Uterus (tissue), 4 donors: ENCODE results near the gene SLC22A5. TPM values are rescaled to one million over a fixed set of nuclear protein-coding genes. Genes with fewer than 3 reads are reported as not detected.

Source experiments
- DNase-seq, 2 donors: peaks; one replicate each; pipeline ENCODE4 v3.0.0-alpha.2; 2019 to 2020
- H3K27ac ChIP-seq, 2 donors: fragments of 200-600 bp; sonication (generic); 1 replicate in 1 of 2; 2 replicates in 1 of 2; pipeline ENCODE4 v1.5.1; 2016 to 2018
- H3K27me3 ChIP-seq, 2 donors: fragments of 200-600 bp; sonication (generic); one replicate each; pipeline ENCODE4 v1.5.1; 2018 to 2019; ENCODE audit warnings: control low read depth in 1 of 2
- H3K36me3 ChIP-seq, 2 donors: fragments of 200-600 bp; sonication (generic); one replicate each; pipeline ENCODE4 v1.5.1; 2019; ENCODE audit warnings: control low read depth in 1 of 2
- H3K4me1 ChIP-seq, 2 donors: fragments of 200-600 bp; sonication (generic); one replicate each; pipeline ENCODE4 v1.5.1; 2018 to 2019; ENCODE audit warnings: control low read depth in 1 of 2
- H3K4me3 ChIP-seq, 2 donors: fragments of 200-600 bp; sonication (generic); 1 replicate in 1 of 2; 2 replicates in 1 of 2; pipeline ENCODE4 v1.5.1; 2018 to 2019; ENCODE audit warnings: mild to moderate bottlenecking in 1 of 2
- H3K9me3 ChIP-seq, 2 donors: fragments of 200-600 bp; sonication (generic); one replicate each; pipeline ENCODE4 v1.5.1; 2019; ENCODE audit warnings: control low read depth in 1 of 2
- POLR2A ChIP-seq, 2 donors: fragments of 450-650 bp; IDR thresholded peaks; one replicate each; pipeline ENCODE4 v1.6.1; 2016; ENCODE audit warnings: antibody characterized with exemption in 2 of 2, mild to moderate bottlenecking in 1 of 2, moderate library complexity in 1 of 2
- intact Hi-C: fragments of 100-400 bp; cut with DNase I; formaldehyde crosslinking; loops from one replicate; pipeline ENCODE4 v1.15.1; 2023; ENCODE audit warnings: low total_unique reads
- total RNA-seq, 4 donors: library from RNA; depleted of rRNA in 3 of 4; stranded (reverse); fragments of >200 nt in 3 of 4; gene quantifications; one replicate each; pipeline versions ENCODE4 v1.1.0 to v1.2.4, GENCODE V29; 2014 to 2023
- TF ChIP-seq, protein P1 (sequence below), 4 experiments: fragments of 200-600 bp in 2 of 4; fragments of 450-650 bp in 2 of 4; sonication (generic) in 2 of 4; IDR thresholded peaks; one replicate each; pipeline ENCODE4 v1.5.1; 2016 to 2019; ENCODE audit warnings: antibody characterized with exemption in 4 of 4, mild to moderate bottlenecking in 2 of 4, moderate library complexity in 1 of 4
- donor health status: DM: yes; HTN: yes; CAD: no.

The SLC22A5 gene
- total RNA-seq, 4 donors from 2014 or later = 2.0 to 18.9 (median 10.0) TPM

DNA sequence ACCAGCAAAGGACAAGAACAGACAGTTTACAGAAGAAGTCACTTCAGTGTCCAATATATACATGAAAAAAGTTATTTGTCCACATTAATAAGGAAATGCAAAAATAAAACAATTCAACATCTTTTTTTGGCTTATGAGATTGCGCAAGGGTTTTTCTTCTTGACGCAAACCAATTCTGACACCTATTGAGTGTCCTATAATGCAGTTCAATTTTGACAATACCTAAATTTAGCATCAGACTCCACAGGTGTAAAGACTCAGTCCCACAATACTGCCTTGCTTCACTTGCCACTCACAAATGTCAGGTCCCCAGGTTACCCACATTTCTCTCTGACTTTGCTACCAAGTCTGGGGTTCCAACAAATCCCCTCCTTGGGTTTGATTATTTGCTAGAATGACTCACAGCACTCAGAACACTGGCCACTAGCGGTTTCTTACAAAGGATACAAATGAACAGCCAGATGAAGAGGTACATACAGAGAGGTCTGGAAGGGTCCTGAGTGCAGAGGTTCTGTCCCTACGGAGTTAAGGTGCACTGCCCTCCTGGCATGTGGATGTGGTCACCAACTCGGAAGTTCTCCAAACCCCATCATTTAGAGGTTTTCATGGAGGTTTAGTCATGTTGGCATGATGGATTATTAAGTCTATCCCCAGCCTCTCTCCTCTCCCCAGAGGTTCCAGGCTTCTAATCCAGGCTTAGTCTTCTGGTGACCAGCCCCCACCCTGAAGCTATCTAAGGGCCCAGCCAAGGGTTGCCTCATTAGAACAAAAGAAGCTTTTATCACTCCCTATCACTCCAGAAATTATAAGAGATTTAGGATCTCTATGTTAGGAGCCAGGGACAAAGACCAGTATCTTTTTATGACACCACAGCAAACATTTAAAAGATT, 27.0 kb upstream of the SLC22A5 start:
- intact Hi-C loops = no loop called here
- H3K4me1 ChIP-seq = no peaks in the 10 kb centered on the region
- H3K27me3 ChIP-seq = no peaks in the 10 kb centered on the region
- no peaks in the 10 kb centered on the region for H3K36me3 ChIP-seq
- TF ChIP-seq, protein P1, sequence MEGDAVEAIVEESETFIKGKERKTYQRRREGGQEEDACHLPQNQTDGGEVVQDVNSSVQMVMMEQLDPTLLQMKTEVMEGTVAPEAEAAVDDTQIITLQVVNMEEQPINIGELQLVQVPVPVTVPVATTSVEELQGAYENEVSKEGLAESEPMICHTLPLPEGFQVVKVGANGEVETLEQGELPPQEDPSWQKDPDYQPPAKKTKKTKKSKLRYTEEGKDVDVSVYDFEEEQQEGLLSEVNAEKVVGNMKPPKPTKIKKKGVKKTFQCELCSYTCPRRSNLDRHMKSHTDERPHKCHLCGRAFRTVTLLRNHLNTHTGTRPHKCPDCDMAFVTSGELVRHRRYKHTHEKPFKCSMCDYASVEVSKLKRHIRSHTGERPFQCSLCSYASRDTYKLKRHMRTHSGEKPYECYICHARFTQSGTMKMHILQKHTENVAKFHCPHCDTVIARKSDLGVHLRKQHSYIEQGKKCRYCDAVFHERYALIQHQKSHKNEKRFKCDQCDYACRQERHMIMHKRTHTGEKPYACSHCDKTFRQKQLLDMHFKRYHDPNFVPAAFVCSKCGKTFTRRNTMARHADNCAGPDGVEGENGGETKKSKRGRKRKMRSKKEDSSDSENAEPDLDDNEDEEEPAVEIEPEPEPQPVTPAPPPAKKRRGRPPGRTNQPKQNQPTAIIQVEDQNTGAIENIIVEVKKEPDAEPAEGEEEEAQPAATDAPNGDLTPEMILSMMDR (IDR thresholded peaks at IDR 0.05) = no peak
- TF ChIP-seq POLR2A (IDR thresholded peaks at IDR 0.05) = no peak
- no peak overlapping the region for H3K27ac ChIP-seq
- H3K9me3 ChIP-seq = no peaks in the 10 kb centered on the region
- no peak for DNase-seq
- no peak overlapping the region for H3K4me3 ChIP-seq

DNA sequence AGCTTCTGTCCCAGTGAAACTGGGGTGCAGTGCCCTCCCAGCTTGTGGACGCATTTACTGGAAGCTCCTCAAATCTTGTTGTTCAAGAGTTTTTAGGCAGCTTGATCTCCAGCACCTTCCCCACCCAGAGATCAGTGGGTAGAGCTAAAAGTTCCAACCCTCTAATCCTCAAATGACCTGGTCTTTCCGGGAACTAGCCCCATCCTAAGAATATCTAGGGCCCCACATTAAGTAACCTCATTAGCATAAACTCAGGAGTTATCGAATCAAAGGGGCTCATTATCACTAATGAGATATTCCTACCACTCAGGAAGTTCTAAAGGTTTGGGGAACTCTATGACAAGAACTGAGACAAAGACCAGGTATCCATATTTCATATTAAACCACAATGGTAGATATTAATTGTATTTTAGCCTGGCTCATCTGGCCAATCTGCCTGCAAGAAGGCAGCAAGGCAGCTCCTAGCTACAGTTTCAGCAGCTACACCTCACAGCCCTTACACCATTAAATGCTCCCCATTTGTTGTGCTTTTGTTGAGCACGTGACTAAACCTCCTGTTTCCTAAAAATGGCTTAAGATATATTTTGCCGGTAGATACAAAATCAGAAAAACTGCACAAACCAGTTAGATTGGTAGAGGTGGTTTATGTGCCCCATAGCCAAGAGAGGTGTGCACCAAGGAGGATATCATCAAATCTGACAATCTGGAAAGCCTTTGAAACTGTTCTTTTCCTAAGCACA, 24.6 kb upstream of the SLC22A5 start:
- no peaks in the 10 kb centered on the region for H3K9me3 ChIP-seq
- no peaks in the 10 kb centered on the region for H3K4me1 ChIP-seq
- no peak overlapping the region for H3K4me3 ChIP-seq
- TF ChIP-seq, protein P1 (IDR thresholded peaks at IDR 0.05) = no peak
- no peak for TF ChIP-seq POLR2A (IDR thresholded peaks at IDR 0.05)
- H3K27me3 ChIP-seq = no peaks in the 10 kb centered on the region
- no peak overlapping the region for H3K27ac ChIP-seq
- no peak for DNase-seq
- H3K36me3 ChIP-seq = no peaks in the 10 kb centered on the region
- intact Hi-C loops = no loop called here

- intact Hi-C loops = no loop called here
- DNase-seq = no peak
- no peaks in the 10 kb centered on the region for H3K36me3 ChIP-seq
Observed at GRCh38 chr5:132353486-132353995, 16.0 kb upstream of the SLC22A5 start.

GRCh38 chr5:132354381-132355139, 14.9 kb upstream of the SLC22A5 start:
- Histone ChIP-seq H3K36me3 (no peaks in the 10 kb centered on the region), H3K4me3 (no peak overlapping the region), H3K27ac (no peak overlapping the region), H3K4me1 (peaks cover 0 to 6% of the 10 kb centered on the region in 2 donors), H3K9me3 (no peaks in the 10 kb centered on the region), H3K27me3 (no peaks in the 10 kb centered on the region)
- intact Hi-C loops = no loop called here
- DNase-seq = no peak
- TF ChIP-seq POLR2A (IDR thresholded peaks at IDR 0.05) = no peak
- TF ChIP-seq, protein P1 (IDR thresholded peaks at IDR 0.05) = no peak

More at GRCh38 chr5:132353486-132353995, 16.0 kb upstream of the SLC22A5 start:
- H3K27ac ChIP-seq = no peak overlapping the region
- H3K9me3 ChIP-seq = no peaks in the 10 kb centered on the region
- no peaks in the 10 kb centered on the region for H3K27me3 ChIP-seq
- peaks cover 0 to 6% of the 10 kb centered on the region in 2 donors for H3K4me1 ChIP-seq
- H3K4me3 ChIP-seq = no peak overlapping the region
- TF ChIP-seq POLR2A (IDR thresholded peaks at IDR 0.05) = no peak
- TF ChIP-seq, protein P1 (IDR thresholded peaks at IDR 0.05) = no peak
